ENCODE data around the gene ST3GAL3. TPM values are rescaled to one million over a fixed set of nuclear protein-coding genes. Genes with fewer than 3 reads are reported as not detected.
A peak's percentile ranks its signal among the peaks of the same experiment; 100 is the strongest.

The ST3GAL3 gene
- total RNA-seq, 1 donor from 2014 or later: 18.7 TPM

DNA sequence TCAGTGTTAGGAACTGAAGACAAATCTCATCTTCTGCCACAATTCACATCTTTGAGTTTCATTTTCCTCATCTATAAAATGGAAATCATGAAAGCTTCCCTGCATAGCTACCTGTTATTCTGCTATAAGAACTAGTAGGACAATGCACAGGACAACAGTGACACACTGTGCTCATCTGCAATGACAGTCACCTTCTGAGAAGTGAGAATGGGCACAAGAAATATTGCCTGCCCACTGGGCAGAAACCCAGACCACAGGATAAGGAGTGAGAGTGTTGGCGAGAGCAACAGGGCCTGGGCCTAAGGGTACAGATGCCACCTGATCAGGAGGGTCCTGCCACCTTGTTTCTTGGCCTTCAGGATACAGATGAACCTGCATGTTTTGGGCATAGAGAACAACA, 203.0 kb downstream of the ST3GAL3 start:
- Histone ChIP-seq H3K4me1 (peaks cover 35% of the 10 kb centered on the region), H3K4me3 (no peak overlapping the region), H3K27ac (no peak overlapping the region), H3K36me3 (no peaks in the 10 kb centered on the region), H3K27me3 (no peaks in the 10 kb centered on the region), H3K9me3 (no peaks in the 10 kb centered on the region)
- intact Hi-C loops (cut with DNase I): no loop called here
- DNase-seq (ENCODE audit: extremely low spot score in 2 of 2): no peak
- TF ChIP-seq, protein P1, sequence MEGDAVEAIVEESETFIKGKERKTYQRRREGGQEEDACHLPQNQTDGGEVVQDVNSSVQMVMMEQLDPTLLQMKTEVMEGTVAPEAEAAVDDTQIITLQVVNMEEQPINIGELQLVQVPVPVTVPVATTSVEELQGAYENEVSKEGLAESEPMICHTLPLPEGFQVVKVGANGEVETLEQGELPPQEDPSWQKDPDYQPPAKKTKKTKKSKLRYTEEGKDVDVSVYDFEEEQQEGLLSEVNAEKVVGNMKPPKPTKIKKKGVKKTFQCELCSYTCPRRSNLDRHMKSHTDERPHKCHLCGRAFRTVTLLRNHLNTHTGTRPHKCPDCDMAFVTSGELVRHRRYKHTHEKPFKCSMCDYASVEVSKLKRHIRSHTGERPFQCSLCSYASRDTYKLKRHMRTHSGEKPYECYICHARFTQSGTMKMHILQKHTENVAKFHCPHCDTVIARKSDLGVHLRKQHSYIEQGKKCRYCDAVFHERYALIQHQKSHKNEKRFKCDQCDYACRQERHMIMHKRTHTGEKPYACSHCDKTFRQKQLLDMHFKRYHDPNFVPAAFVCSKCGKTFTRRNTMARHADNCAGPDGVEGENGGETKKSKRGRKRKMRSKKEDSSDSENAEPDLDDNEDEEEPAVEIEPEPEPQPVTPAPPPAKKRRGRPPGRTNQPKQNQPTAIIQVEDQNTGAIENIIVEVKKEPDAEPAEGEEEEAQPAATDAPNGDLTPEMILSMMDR (IDR thresholded peaks at IDR 0.05): no peak
- TF ChIP-seq POLR2A (IDR thresholded peaks at IDR 0.05) (no peak), POLR2AphosphoS5 (IDR thresholded peaks at IDR 0.05; ENCODE audit: insufficient read depth in 1 of 2, low read depth in 1 of 2) (no peak)

DNA sequence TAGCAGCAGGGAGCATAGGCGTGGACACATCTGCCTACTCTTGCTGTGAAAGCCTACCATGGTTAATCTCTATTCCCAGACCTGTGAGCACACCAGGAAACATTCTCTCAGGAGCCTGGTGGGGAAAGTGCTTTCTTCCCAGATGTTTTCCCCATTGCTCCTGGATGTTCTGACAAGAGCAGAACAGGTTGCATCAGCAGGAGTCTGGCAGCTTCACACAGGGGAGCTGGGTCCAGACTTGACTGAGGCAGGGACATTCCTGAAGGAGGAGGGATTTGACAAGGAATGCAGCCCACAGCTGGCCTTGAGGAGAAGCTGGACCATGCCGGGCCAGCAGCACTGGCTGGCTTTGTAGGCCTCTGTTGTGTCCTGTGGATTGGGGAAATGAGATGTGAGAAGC, 205.3 kb downstream of the ST3GAL3 start:
- TF ChIP-seq POLR2AphosphoS5 (IDR thresholded peaks at IDR 0.05; ENCODE audit: insufficient read depth in 1 of 2, low read depth in 1 of 2) (peak in 1 of 2 donors; percentile 30), POLR2A (IDR thresholded peaks at IDR 0.05) (no peak)
- TF ChIP-seq, protein P1 (IDR thresholded peaks at IDR 0.05): no peak
- Histone ChIP-seq H3K4me1 (peaks cover 35% of the 10 kb centered on the region), H3K36me3 (no peaks in the 10 kb centered on the region), H3K27me3 (no peaks in the 10 kb centered on the region), H3K9me3 (no peaks in the 10 kb centered on the region), H3K4me3 (no peak overlapping the region), H3K27ac (no peak overlapping the region)
- DNase-seq (ENCODE audit: extremely low spot score in 2 of 2): no peak
- intact Hi-C loops (cut with DNase I): no loop called here

DNA sequence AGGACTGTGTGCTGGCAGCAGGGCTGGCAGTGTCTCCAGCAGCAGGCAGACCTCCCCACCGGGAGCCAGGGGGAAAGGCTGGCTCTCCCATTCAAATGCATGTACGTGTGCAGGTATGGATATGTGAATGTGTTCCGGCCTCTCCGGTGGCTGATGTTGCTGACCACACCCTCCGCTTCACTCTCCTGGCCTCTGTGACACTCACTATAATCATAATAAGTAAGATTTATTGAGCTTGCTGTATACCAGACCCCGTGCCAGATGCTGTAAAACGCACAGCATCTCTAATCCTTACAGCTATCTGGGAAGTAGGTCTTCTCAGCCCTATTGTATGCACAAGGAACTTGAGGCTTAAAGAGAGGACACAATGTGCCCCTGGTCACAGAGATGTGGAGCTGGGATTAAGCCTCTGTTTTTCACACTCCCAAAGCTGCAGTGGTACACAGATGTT, 205.7 kb downstream of the ST3GAL3 start:
- TF ChIP-seq, protein P1 (IDR thresholded peaks at IDR 0.05): no peak
- TF ChIP-seq POLR2AphosphoS5 (IDR thresholded peaks at IDR 0.05; ENCODE audit: insufficient read depth in 1 of 2, low read depth in 1 of 2) (peak in 1 of 2 donors; percentile 9), POLR2A (IDR thresholded peaks at IDR 0.05) (no peak)
- Histone ChIP-seq H3K27ac (no peak overlapping the region), H3K4me3 (no peak overlapping the region), H3K9me3 (no peaks in the 10 kb centered on the region), H3K4me1 (peaks cover 35% of the 10 kb centered on the region), H3K36me3 (no peaks in the 10 kb centered on the region), H3K27me3 (no peaks in the 10 kb centered on the region)
- no peak for DNase-seq (ENCODE audit: extremely low spot score in 2 of 2)
- intact Hi-C loops (cut with DNase I): no loop called here

DNA sequence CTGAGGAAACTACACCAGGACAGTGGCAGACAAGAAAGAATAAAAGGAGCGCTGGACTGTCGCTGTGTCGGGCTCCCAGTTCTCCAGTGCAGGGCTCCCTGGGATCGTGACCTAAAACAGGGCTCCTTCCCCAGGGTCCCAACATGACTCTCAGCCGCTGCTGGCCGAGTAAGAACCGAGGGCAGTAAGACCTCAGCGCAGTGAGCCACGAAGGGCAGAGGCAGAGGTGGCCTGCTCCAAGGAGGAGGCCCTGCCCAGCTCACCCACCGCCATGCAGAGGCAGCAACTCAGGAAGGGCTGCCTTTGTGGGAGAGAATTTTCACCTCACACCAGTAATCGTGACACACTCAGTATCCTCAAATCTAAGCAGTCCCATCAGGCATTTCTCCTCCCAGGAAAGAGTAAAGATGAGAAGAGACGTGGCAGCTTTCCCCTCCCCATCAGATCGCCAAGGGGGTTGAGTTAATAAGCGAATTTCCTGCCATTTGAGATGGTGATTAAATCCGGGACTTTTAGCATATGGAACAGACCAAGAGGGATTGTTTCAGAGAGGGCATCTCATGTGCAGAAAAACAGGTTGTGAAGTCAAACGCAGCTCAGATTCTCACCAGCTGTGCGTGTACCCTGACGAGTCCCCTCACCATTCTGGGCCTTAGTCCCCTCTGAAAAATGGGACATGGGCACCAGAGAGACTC, 206.5 kb downstream of the ST3GAL3 start:
- Histone ChIP-seq H3K4me3 (no peak overlapping the region), H3K27ac (peak overlapping the region; percentile 34), H3K27me3 (no peaks in the 10 kb centered on the region), H3K4me1 (peaks cover 35% of the 10 kb centered on the region), H3K9me3 (no peaks in the 10 kb centered on the region), H3K36me3 (no peaks in the 10 kb centered on the region)
- intact Hi-C loops (cut with DNase I): no loop called here
- DNase-seq (ENCODE audit: extremely low spot score in 2 of 2): no peak
- TF ChIP-seq POLR2A (IDR thresholded peaks at IDR 0.05): no peak
- no peak for TF ChIP-seq POLR2AphosphoS5 (IDR thresholded peaks at IDR 0.05; ENCODE audit: insufficient read depth in 1 of 2, low read depth in 1 of 2)
- TF ChIP-seq, protein P1 (IDR thresholded peaks at IDR 0.05): no peak

All from vagina (tissue), 2 donors.